Measurements from ENCODE around the gene BCAS3.

The BCAS3 gene

GRCh38 chr17:61403801-61404662 is 726.4 kb downstream of the BCAS3 start:
- DNase-seq (ENCODE audit: extremely low spot score), result no peak

GRCh38 chr17:61404663-61404912 is 726.9 kb downstream of the BCAS3 start:
- TF ChIP-seq FOXA1 (IDR thresholded peaks at IDR 0.05) (no peak), TARDBP (IDR thresholded peaks at IDR 0.05) (no peak), FOXK2 (IDR thresholded peaks at IDR 0.05) (no peak)
- POLR2A ChIA-PET, result no interaction called here

More at GRCh38 chr17:61403801-61404662, 726.4 kb downstream of the BCAS3 start:
- POLR2A ChIA-PET, result no interaction called here
- CTCF ChIA-PET, result interaction anchor here (1.8 kb wide), 1 partner anchor 14 kb away, joined by 4 read pairs; no protein-coding TSS in a partner anchor
- TF ChIP-seq ARNT (IDR thresholded peaks at IDR 0.05), result no peak
- TF ChIP-seq SUZ12 (IDR thresholded peaks at IDR 0.05), result no peak
- no peak for TF ChIP-seq SP1 (IDR thresholded peaks at IDR 0.05)
- no peak for TF ChIP-seq PKNOX1 (IDR thresholded peaks at IDR 0.05)
- no peak for TF ChIP-seq TARDBP (IDR thresholded peaks at IDR 0.05)
- TF ChIP-seq ZNF384 (IDR thresholded peaks at IDR 0.05), result no peak
- TF ChIP-seq NFRKB (IDR thresholded peaks at IDR 0.05), result no peak
- TF ChIP-seq FOXM1 (IDR thresholded peaks at IDR 0.05; ENCODE audit: borderline replicate concordance), result no peak
- TF ChIP-seq BHLHE40 (IDR thresholded peaks at IDR 0.05; ENCODE audit: borderline replicate concordance), result no peak

GRCh38 chr17:61404913-61405685 is 727.4 kb downstream of the BCAS3 start:
- TF ChIP-seq BHLHE40 (IDR thresholded peaks at IDR 0.05; ENCODE audit: borderline replicate concordance) (no peak), CTBP1 (IDR thresholded peaks at IDR 0.05; ENCODE audit: borderline replicate concordance) (no peak)
- POLR2A ChIA-PET, result no interaction called here
- no peak for DNase-seq (ENCODE audit: extremely low spot score)
- CTCF ChIA-PET, result no interaction called here

More at GRCh38 chr17:61404663-61404912, 726.9 kb downstream of the BCAS3 start:
- CTCF ChIA-PET, result no interaction called here
- DNase-seq (ENCODE audit: extremely low spot score), result no peak

GRCh38 chr17:61405686-61406536 is 728.3 kb downstream of the BCAS3 start:
- TF ChIP-seq LEF1 (IDR thresholded peaks at IDR 0.05; ENCODE audit: borderline replicate concordance) (no peak), NFRKB (IDR thresholded peaks at IDR 0.05) (no peak), L3MBTL2 (conservative IDR thresholded peaks at IDR 0.05) (no peak), SUZ12 (IDR thresholded peaks at IDR 0.05) (no peak), HDGF (IDR thresholded peaks at IDR 0.05; ENCODE audit: borderline replicate concordance) (no peak)
- ChIA-PET CTCF (no interaction called here), POLR2A (no interaction called here)
- DNase-seq (ENCODE audit: extremely low spot score), result no peak

- CTCF ChIA-PET, result no interaction called here
- POLR2A ChIA-PET, result no interaction called here
- no peak for DNase-seq (ENCODE audit: extremely low spot score)
- TF ChIP-seq FOXA1 (IDR thresholded peaks at IDR 0.05) (no peak), SUZ12 (IDR thresholded peaks at IDR 0.05) (no peak), BHLHE40 (IDR thresholded peaks at IDR 0.05; ENCODE audit: borderline replicate concordance) (no peak), ZNF384 (IDR thresholded peaks at IDR 0.05) (no peak), TARDBP (IDR thresholded peaks at IDR 0.05) (no peak), HDGF (IDR thresholded peaks at IDR 0.05; ENCODE audit: borderline replicate concordance) (no peak), LEF1 (IDR thresholded peaks at IDR 0.05; ENCODE audit: borderline replicate concordance) (no peak), FOXM1 (IDR thresholded peaks at IDR 0.05; ENCODE audit: borderline replicate concordance) (no peak), FOXK2 (IDR thresholded peaks at IDR 0.05) (no peak), L3MBTL2 (conservative IDR thresholded peaks at IDR 0.05) (no peak), ELF4 (IDR thresholded peaks at IDR 0.05) (no peak), NFRKB (IDR thresholded peaks at IDR 0.05) (no peak), CTBP1 (IDR thresholded peaks at IDR 0.05; ENCODE audit: borderline replicate concordance) (no peak), SP1 (IDR thresholded peaks at IDR 0.05) (no peak), ARNT (IDR thresholded peaks at IDR 0.05) (no peak), PKNOX1 (IDR thresholded peaks at IDR 0.05) (no peak)
Measured at GRCh38 chr17:61406537-61406845, 728.8 kb downstream of the BCAS3 start.

- TF ChIP-seq CTBP1 (IDR thresholded peaks at IDR 0.05; ENCODE audit: borderline replicate concordance) (no peak), L3MBTL2 (conservative IDR thresholded peaks at IDR 0.05) (no peak), TARDBP (IDR thresholded peaks at IDR 0.05) (no peak), FOXM1 (IDR thresholded peaks at IDR 0.05; ENCODE audit: borderline replicate concordance) (no peak), ZNF384 (IDR thresholded peaks at IDR 0.05) (no peak), HDGF (IDR thresholded peaks at IDR 0.05; ENCODE audit: borderline replicate concordance) (no peak)
- no peak for DNase-seq (ENCODE audit: extremely low spot score)
- POLR2A ChIA-PET, result no interaction called here
- CTCF ChIA-PET, result interaction anchor here (0.5 kb wide), 1 partner anchor 406 kb away, joined by 3 read pairs; no protein-coding TSS in a partner anchor
Measured at GRCh38 chr17:61406971-61407911, 729.6 kb downstream of the BCAS3 start.
